ENCODE measurements around the gene CCDC137. TPM values are rescaled to one million over a fixed set of nuclear protein-coding genes. Genes with fewer than 3 reads are reported as not detected.
A peak's percentile ranks its signal among the peaks of the same experiment; 100 is the strongest.

The CCDC137 gene
- total RNA-seq, 3 donors from 2014 or later, result 15.5 to 19.6 (median 15.6) TPM

GRCh38 chr17:81631482-81631881 lies 35.1 kb upstream of the CCDC137 start:
- Histone ChIP-seq H3K9me3 (no peaks in the 10 kb centered on the region), H3K36me3 (ENCODE audit: low read depth) (peaks cover 5% of the 10 kb centered on the region), H3K4me1 (ENCODE audit: low read depth) (peaks cover 10% of the 10 kb centered on the region), H3K4me3 (no peak overlapping the region)
- intact Hi-C loops (cut with DNase I, micrococcal nuclease), result no loop called here
- TF ChIP-seq CTCF (IDR thresholded peaks at IDR 0.05), result no peak
- DNase-seq, result no peak
- no peak for ATAC-seq

- DNase-seq (no peak), ATAC-seq (peak; percentile 37)
- Histone ChIP-seq H3K9me3 (no peaks in the 10 kb centered on the region), H3K4me1 (ENCODE audit: low read depth) (peaks cover 10% of the 10 kb centered on the region), H3K36me3 (ENCODE audit: low read depth) (no peaks in the 10 kb centered on the region), H3K4me3 (no peak overlapping the region)
- TF ChIP-seq CTCF (IDR thresholded peaks at IDR 0.05), result no peak
- intact Hi-C loops (cut with DNase I, micrococcal nuclease), result no loop called here
Observed at GRCh38 chr17:81635431-81635830, 31.1 kb upstream of the CCDC137 start.

DNA sequence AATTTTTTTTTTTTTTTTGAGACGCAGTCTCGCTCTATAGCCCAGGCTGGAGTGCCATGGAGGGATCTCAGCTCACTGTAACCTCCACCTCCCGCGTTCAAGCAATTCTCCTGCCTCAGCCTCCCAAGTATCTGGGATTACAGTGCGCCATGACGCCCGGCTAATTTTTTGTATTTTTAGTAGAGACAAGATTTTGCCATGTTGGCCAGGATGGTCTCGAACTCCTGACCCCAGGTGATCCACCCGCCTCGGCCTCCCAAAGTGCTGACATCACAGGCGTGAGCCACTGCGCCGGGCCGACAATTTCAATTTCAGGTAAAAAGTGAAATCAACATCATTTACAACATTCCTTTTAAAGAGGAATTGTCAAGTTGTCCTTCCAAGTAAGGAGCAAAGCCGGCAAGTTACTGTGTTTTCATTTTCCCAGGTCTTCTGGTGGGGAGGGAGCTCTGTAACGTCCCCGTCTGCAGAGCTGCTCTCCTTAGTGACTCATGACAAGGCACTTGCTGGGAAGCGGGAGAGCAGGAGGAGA lies 30.5 kb upstream of the CCDC137 start:
- intact Hi-C loops (cut with DNase I, micrococcal nuclease), result no loop called here
- ATAC-seq (no peak), DNase-seq (no peak)
- H3K36me3 ChIP-seq (ENCODE audit: low read depth), result no peaks in the 10 kb centered on the region
- TF ChIP-seq CTCF (IDR thresholded peaks at IDR 0.05), result no peak
- H3K9me3 ChIP-seq, result no peaks in the 10 kb centered on the region
- H3K4me1 ChIP-seq (ENCODE audit: low read depth), result peaks cover 10% of the 10 kb centered on the region
- H3K4me3 ChIP-seq, result peak overlapping the region; percentile 69

- H3K36me3 ChIP-seq (ENCODE audit: low read depth), result no peaks in the 10 kb centered on the region
- peak; percentile 95 for ATAC-seq
- TF ChIP-seq CTCF (IDR thresholded peaks at IDR 0.05), result no peak
- H3K4me1 ChIP-seq (ENCODE audit: low read depth), result peaks cover 10% of the 10 kb centered on the region
- peak; percentile 81 to 90 (median 86) for DNase-seq
- peak within 1 kb of the TSS; percentile 69 for H3K4me3 ChIP-seq
- intact Hi-C loops (cut with DNase I, micrococcal nuclease), result no loop called here
- H3K9me3 ChIP-seq, result no peaks in the 10 kb centered on the region
Observed at GRCh38 chr17:81636505-81637288, 29.8 kb upstream of the CCDC137 start, which contains the start of the genes NPLOC4 and TSPAN10. Gene NPLOC4, minus strand, starts transcription at chr17:81637112. Its CDS starts 182 bp downstream, at chr17:81636930. Gene TSPAN10, plus strand, starts transcription at chr17:81637196. Its CDS starts 5,217 bp downstream, at chr17:81642413.

GRCh38 chr17:81638683-81639082 lies 27.9 kb upstream of the CCDC137 start:
- ATAC-seq (no peak), DNase-seq (no peak)
- H3K4me3 ChIP-seq, result no peak overlapping the region
- intact Hi-C loops (cut with DNase I, micrococcal nuclease), result no loop called here
- H3K4me1 ChIP-seq (ENCODE audit: low read depth), result peaks cover 10% of the 10 kb centered on the region
- TF ChIP-seq CTCF (IDR thresholded peaks at IDR 0.05), result no peak
- H3K9me3 ChIP-seq, result no peaks in the 10 kb centered on the region
- H3K36me3 ChIP-seq (ENCODE audit: low read depth), result no peaks in the 10 kb centered on the region

Data from mucosa of descending colon (tissue), 3 donors.